Activated gamma-delta T cell (primary cell): ENCODE results near the gene CXCR2.

Source experiments
- DNase-seq: peaks from one replicate; lab custom pipeline; 2025; lab: John Stamatoyannopoulos, UW

CXCR2 gene

DNA sequence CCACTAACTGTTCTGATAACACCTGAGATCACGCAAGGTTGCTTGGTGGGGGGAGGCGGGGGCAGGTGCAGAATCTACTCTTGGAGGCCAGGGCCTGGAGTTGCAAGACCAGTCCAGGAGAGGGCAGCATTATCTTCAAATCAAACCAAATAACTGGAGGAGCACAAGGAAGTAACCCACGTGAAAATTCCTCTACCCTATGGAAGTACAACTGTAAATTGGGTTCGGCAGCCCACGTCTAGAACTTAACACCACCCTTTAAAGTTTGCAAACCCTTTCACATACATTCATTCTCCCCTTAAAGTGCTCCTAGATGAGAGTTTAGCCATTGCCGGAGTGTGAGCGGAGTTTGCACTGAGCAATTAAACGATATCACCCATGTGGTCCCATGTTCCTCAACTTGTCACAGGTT lies 60.5 kb downstream of the CXCR2 start:
- no peak for DNase-seq
